Panc1 (cell line): ENCODE data around the gene MKLN1. TPM values are rescaled to one million over a fixed set of nuclear protein-coding genes. Genes with fewer than 3 reads are reported as not detected.

Experiments
- ATAC-seq: fragments of 200-7000 bp; cut with Tn5 transposase; 2 replicates; pipeline ENCODE4 v1.9.1; 2020; ENCODE audit warnings: mild to moderate bottlenecking, moderate library complexity
- BruUV-seq: library from RNA; stranded (reverse); fragments of 400-500 nt; replicated peaks from 2 replicates; lab custom pipeline; 2021; lab: Mats Ljungman, UMichigan
- CTCF ChIA-PET: fragments of 300-600 bp; sonication (Branson Sonifier 250); formaldehyde crosslinking; loops from one replicate; lab custom pipeline; 2022; ENCODE audit warnings: antibody characterized with exemption; lab: Charles Lee
- POLR2A ChIA-PET: fragments of 300-600 bp; sonication (Branson Sonifier 250); formaldehyde crosslinking; loops from one replicate; lab custom pipeline; 2022; ENCODE audit warnings: antibody characterized with exemption; lab: Charles Lee
- DNase-seq: peaks from one replicate; pipeline ENCODE4 v3.0.0-alpha.2; 2010; ENCODE audit warnings: low read depth, low spot score
- H3K27ac ChIP-seq: 2 replicates; pipeline ENCODE4 v1.5.1; 2011; ENCODE audit warnings: mild to moderate bottlenecking, low read length, inconsistent platforms
- H3K27me3 ChIP-seq: fragments of 200-500 bp; sonication (Bioruptor generic); 2 replicates; pipeline ENCODE4 v1.6.0; 2014; ENCODE audit warnings: low read length, inconsistent platforms; ENCODE audit not compliant: control insufficient read depth, insufficient read depth
- H3K36me3 ChIP-seq: fragments of 200-500 bp; sonication (Bioruptor generic); 2 replicates; pipeline ENCODE4 v1.5.1; 2014; ENCODE audit warnings: inconsistent platforms, mild to moderate bottlenecking, low read length, moderate library complexity; ENCODE audit not compliant: control insufficient read depth, insufficient read depth
- H3K4me1 ChIP-seq: 2 replicates; pipeline ENCODE4 v1.5.1; 2011; ENCODE audit warnings: inconsistent platforms, mild to moderate bottlenecking, low read length, moderate library complexity; ENCODE audit not compliant: control insufficient read depth, insufficient read depth
- H3K4me3 ChIP-seq, 2 experiments: 2 replicates each; pipeline ENCODE4 v1.5.1; 2011 to 2012; ENCODE audit warnings: low read depth in 2 of 2, low read length in 2 of 2, mild to moderate bottlenecking in 2 of 2, inconsistent platforms in 1 of 2, moderate library complexity in 1 of 2
- H3K9me3 ChIP-seq: fragments of 200-500 bp; sonication (Bioruptor generic); 2 replicates; pipeline ENCODE4 v1.5.1; 2014; ENCODE audit warnings: low read depth, mild to moderate bottlenecking, inconsistent platforms, low read length, moderate library complexity; ENCODE audit not compliant: control insufficient read depth, insufficient read depth
- POLR2AphosphoS5 ChIP-seq: IDR thresholded peaks from 2 replicates; pipeline ENCODE4 v1.6.1; 2012; ENCODE audit warnings: mild to moderate bottlenecking, low read depth, low read length, moderate library complexity
- SIN3A ChIP-seq: IDR thresholded peaks from 2 replicates; pipeline ENCODE4 v1.6.1; 2012; ENCODE audit warnings: low read depth, mild to moderate bottlenecking, low read length, moderate library complexity, borderline replicate concordance; ENCODE audit not compliant: insufficient read depth
- TCF7L2 ChIP-seq: IDR thresholded peaks from 2 replicates; pipeline ENCODE4 v1.6.1; 2011; ENCODE audit warnings: mild to moderate bottlenecking, low read depth, low read length, inconsistent platforms
- in situ Hi-C: cut with HindIII; loops from 2 replicates; pipeline ENCODE4 v1.10.0; 2016; ENCODE audit warnings: low sequenced_read_pairs, low pct_unique_long_range_greater_than_20kb
- intact Hi-C: fragments of 100-400 bp; cut with micrococcal nuclease; formaldehyde crosslinking; loops from one replicate; pipeline ENCODE4 v1.10.0; 2022; ENCODE audit not compliant: unreplicated experiment
- total RNA-seq: library from RNA; stranded (reverse); gene quantifications from one replicate; pipeline ENCODE4 v1.2.1, GENCODE V29; 2021; ENCODE audit not compliant: unreplicated experiment
- TF ChIP-seq, protein P1 (sequence below), 2 experiments: IDR thresholded peaks; 2 replicates each; pipeline ENCODE4 v1.6.1; 2011 to 2012; ENCODE audit warnings: low read depth in 2 of 2, control low read depth in 1 of 2, low read length in 1 of 2, mild to moderate bottlenecking in 1 of 2, moderate library complexity in 1 of 2; ENCODE audit not compliant: insufficient read depth in 1 of 2
- TF ChIP-seq, protein P2 (sequence below): fragments of 450-650 bp; IDR thresholded peaks from 2 replicates; pipeline ENCODE4 v1.5.1; 2017; ENCODE audit warnings: mild to moderate bottlenecking

MKLN1 gene
- total RNA-seq, 1 experiment from 2014 or later: 46.4 TPM

DNA sequence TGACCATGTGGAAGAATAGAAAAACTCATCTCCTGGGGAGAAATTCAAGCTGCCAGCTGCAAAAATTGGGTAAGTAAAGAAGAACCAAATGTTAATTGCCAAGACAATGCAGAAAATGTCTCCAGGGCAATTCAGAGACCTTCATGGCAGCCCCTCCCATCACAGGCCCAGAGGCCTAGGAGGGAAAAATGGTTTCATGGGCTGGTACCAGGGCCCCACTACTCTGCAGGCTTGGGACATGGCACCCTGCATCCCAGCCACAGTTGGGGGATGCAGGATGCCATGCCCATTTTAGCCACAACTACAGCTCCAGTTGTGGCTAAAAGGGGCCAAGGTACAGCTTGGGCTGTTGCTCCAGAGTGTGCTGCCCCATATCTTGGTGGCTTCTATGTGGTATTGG is 20.9 kb upstream of the MKLN1 start:
- peaks cover 13% of the 10 kb centered on the region; the same call in 1 of the 2 replicates for H3K9me3 ChIP-seq
- ATAC-seq (no peak), DNase-seq (no peak)
- no peaks in the 10 kb centered on the region; the same call in 1 of the 2 replicates for H3K36me3 ChIP-seq
- no peak overlapping the region for H3K27ac ChIP-seq
- no peak overlapping the region for H3K4me3 ChIP-seq
- ChIA-PET CTCF (no interaction called here), POLR2A (no interaction called here)
- in situ Hi-C loops (no loop called here), intact Hi-C loops (no loop called here)
- TF ChIP-seq, protein P1, sequence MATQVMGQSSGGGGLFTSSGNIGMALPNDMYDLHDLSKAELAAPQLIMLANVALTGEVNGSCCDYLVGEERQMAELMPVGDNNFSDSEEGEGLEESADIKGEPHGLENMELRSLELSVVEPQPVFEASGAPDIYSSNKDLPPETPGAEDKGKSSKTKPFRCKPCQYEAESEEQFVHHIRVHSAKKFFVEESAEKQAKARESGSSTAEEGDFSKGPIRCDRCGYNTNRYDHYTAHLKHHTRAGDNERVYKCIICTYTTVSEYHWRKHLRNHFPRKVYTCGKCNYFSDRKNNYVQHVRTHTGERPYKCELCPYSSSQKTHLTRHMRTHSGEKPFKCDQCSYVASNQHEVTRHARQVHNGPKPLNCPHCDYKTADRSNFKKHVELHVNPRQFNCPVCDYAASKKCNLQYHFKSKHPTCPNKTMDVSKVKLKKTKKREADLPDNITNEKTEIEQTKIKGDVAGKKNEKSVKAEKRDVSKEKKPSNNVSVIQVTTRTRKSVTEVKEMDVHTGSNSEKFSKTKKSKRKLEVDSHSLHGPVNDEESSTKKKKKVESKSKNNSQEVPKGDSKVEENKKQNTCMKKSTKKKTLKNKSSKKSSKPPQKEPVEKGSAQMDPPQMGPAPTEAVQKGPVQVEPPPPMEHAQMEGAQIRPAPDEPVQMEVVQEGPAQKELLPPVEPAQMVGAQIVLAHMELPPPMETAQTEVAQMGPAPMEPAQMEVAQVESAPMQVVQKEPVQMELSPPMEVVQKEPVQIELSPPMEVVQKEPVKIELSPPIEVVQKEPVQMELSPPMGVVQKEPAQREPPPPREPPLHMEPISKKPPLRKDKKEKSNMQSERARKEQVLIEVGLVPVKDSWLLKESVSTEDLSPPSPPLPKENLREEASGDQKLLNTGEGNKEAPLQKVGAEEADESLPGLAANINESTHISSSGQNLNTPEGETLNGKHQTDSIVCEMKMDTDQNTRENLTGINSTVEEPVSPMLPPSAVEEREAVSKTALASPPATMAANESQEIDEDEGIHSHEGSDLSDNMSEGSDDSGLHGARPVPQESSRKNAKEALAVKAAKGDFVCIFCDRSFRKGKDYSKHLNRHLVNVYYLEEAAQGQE (IDR thresholded peaks at IDR 0.05; ENCODE audit: insufficient read depth in 1 of 2, low read depth in 2 of 2, low read length in 1 of 2): no peak
- TF ChIP-seq, protein P2, sequence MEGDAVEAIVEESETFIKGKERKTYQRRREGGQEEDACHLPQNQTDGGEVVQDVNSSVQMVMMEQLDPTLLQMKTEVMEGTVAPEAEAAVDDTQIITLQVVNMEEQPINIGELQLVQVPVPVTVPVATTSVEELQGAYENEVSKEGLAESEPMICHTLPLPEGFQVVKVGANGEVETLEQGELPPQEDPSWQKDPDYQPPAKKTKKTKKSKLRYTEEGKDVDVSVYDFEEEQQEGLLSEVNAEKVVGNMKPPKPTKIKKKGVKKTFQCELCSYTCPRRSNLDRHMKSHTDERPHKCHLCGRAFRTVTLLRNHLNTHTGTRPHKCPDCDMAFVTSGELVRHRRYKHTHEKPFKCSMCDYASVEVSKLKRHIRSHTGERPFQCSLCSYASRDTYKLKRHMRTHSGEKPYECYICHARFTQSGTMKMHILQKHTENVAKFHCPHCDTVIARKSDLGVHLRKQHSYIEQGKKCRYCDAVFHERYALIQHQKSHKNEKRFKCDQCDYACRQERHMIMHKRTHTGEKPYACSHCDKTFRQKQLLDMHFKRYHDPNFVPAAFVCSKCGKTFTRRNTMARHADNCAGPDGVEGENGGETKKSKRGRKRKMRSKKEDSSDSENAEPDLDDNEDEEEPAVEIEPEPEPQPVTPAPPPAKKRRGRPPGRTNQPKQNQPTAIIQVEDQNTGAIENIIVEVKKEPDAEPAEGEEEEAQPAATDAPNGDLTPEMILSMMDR: no peak
- no TSS peak for BruUV-seq
- H3K4me1 ChIP-seq: no peaks in the 10 kb centered on the region
- no peaks in the 10 kb centered on the region for H3K27me3 ChIP-seq

DNA sequence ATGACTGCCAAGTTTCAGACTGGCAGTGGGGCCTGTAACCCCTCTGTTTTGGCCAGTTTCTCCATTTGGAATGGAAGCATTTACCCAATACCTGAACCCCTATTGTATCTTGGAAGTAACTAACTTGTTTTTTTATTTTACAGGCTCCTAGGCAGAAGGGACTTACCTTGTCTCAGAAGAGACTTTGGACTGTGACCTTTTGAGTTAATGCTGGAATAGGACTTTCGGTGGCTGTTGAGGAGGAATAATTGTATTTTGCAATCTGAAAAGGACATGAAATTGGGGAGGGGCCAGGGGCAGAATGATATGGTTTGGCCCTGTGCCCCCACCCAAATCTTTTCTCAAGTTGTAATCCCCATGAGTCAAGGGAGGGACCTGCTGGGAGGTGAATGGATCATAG is 20.0 kb upstream of the MKLN1 start:
- ChIA-PET CTCF (no interaction called here), POLR2A (no interaction called here)
- in situ Hi-C loops: no loop called here

More for the DNA sequence above, 20.0 kb upstream of the MKLN1 start:
- no peaks in the 10 kb centered on the region for H3K27me3 ChIP-seq
- H3K4me1 ChIP-seq: no peaks in the 10 kb centered on the region
- no peak overlapping the region for H3K4me3 ChIP-seq
- DNase-seq (no peak), ATAC-seq (no peak)
- no peak overlapping the region for H3K27ac ChIP-seq
- intact Hi-C loops: no loop called here
- BruUV-seq: no TSS peak
- TF ChIP-seq, protein P1 (IDR thresholded peaks at IDR 0.05; ENCODE audit: insufficient read depth in 1 of 2, low read depth in 2 of 2, low read length in 1 of 2): no peak
- TF ChIP-seq POLR2AphosphoS5 (no peak), TCF7L2 (no peak), SIN3A (no peak)
- TF ChIP-seq, protein P2: no peak
- H3K36me3 ChIP-seq: no peaks in the 10 kb centered on the region; the same call in 1 of the 2 replicates
- H3K9me3 ChIP-seq: peaks cover 13% of the 10 kb centered on the region; the same call in 1 of the 2 replicates
